GM21619 (cell line): ENCODE data around the gene UBASH3A.

Experiments used
- ATAC-seq: cut with Tn5 transposase; IDR thresholded peaks from one replicate; pipeline ENCODE4 v1.9.1; 2021; ENCODE audit not compliant: unreplicated experiment

The UBASH3A gene

DNA sequence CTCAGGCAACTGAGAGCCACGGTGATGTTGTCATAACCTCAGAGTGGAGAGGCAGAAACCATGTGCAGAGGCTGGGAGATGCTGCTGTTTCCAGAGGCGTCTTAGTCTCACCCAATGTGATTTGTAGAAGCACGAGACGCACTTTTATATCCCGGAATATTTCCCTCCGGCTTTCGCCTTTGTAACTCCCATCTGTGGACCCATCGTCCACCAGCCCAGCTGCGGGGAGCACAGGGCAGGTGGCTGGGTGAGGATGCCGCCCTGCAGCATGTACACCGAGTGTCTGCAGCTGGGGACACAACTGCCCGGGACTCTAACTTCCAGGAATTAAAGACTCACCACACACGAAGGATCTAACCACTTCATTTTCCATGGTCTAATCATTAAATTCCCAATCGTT is 43.5 kb downstream of the UBASH3A start:
- no peak for ATAC-seq

DNA sequence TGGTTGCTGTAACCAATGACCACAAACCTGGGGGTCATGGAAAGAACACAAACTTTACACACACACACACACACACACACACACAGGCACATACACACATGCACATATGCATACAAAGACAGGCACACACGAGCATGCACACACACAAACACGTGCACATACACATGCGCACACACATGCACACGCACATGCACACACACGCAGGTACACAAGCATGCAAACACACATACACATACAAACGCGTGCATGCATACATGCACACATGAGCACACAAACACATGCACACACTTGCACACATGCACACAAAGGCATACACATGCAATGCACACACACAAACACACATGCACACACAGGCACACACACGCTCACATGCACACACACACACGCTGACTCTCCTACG is 44.0 kb downstream of the UBASH3A start:
- ATAC-seq: no peak

DNA sequence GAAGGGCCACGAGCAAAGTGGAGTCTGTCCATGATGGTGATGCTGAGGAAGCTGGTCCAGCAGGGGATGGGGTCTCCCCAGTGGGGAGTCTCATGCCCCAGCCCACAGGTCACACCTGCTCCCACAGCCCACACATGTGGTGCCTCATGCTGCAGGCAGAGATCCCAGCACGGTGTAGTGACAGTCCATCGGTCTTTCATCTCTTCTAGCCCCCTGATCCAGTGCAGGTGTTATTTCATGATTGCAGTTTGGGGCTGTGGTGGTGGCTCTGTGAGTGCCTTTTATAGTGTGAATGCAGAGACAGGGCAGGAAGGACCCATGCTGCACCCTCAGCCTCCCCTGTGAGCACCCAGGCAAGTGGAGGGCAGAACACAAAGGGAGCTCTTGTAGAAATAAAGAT is 45.0 kb downstream of the UBASH3A start:
- no peak for ATAC-seq

DNA sequence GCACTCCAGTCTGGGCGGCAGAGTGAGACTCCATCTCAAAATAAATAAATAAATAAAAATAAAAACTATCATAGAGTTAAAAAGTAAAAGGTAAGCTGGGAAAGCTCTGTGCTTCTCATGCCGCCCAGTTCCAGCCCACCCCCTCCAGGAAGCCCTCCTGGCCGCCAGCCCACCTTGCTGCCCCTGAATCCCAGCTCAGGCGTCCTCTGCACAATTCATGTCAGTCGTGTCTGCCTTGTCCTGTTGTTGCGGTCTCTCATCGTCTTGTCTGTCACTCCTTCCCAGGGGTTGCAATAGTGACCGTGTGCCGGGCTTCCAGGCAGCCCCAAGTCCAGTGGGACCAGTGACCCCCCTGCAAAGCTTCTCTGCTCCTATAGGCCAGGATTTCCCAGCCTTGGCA is 48.2 kb downstream of the UBASH3A start:
- ATAC-seq: no peak

DNA sequence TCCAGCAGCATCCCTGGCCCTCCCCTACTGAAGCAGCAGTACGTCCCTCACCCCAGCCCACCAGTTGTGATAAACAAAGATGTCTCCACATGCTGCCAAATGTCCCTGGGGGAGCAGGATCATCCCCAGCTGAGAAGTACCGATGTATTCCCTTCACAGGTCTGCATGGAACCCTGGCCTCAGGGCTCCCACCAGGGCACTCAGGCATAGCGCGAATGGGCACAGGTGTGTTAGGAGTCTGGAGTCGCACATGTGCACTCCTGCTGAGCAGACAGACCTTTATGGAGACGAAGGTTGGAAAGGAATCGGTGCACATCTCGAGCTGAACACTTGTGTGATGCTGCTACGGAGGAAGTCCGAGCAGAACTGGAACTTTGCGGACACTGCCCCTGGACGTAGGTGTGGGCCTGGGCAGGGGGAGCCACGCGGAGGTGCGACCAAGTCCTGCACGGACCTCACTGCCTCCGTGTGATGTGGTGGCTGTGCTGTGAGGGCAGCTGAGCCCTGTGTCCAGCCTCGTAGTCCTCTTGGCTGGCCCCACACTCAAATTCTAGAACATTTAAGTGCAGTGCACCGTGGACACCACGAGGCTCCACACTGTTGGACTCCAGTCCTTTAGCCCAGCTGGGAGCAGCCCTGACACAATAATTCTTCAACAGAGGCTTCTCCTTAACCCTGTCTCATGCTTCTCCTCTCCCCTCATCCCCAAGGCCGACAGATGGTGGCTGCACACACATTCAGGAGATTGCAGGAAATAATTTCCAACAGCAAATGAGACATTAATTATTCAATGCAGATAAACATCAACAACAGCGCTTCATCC is 48.9 kb downstream of the UBASH3A start:
- no peak for ATAC-seq

DNA sequence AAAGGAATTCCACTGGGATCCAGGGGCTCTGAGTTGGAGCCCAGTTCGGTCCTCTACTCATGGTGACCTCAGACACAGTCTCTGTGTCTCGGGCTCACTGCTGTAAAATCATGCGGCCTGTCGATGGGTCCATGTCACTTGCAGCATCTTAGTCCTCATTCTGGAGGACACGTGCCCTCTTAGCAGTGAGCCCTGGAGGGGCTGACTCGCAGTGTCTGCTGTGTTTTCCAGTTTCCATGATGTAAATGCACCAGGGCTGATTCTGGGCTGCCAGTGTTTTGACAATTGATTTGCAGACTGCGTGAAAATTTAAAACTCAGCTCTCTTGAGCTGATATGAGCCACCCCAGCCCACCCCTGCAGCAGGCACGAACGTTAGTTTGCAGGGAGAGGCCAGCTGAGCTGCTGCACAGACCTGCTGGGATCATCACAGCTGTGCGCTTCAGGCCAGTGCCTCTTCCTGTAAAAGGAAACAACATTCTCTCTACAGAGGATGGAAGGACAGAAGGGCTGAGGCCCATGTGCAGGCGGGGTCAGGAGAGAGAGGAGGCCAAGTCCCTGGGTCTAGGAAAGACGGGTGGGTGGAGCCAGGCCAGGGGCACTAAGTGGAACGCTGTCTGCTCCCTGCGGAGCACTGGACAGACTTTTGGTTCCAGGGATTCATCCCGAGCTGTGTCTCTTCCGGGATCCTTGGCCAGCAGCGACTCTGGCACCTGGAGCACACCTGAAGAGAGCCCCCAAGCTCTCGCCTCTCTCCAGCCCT is 49.7 kb downstream of the UBASH3A start:
- ATAC-seq: no peak

DNA sequence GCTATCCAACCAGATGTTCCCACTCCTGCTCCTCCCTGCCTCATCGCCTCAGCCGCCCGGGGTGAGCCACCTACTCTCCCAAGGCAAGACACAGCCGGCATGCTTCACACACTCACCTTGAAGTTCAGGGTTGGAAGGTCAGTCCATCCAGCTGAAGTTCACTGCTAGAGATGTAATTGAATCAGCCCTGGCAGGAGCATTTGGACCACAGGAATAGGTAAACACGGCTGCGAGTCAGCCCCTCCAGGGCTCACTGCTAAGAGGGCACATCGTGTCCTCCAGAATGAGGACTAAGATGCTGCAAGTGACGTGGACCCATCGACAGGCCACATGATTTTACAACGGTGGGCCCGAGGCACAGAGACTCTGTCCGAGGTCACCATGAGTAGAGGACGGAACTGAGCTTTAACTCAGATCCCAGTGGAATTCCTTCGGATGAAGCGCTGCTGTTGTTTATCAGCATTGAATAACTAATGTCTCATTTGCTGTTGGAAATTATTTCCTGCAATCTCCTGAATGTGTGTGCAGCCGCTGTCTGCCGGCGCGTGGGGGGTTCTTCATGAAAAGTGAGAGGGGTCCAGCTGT is 50.4 kb downstream of the UBASH3A start:
- ATAC-seq: no peak

DNA sequence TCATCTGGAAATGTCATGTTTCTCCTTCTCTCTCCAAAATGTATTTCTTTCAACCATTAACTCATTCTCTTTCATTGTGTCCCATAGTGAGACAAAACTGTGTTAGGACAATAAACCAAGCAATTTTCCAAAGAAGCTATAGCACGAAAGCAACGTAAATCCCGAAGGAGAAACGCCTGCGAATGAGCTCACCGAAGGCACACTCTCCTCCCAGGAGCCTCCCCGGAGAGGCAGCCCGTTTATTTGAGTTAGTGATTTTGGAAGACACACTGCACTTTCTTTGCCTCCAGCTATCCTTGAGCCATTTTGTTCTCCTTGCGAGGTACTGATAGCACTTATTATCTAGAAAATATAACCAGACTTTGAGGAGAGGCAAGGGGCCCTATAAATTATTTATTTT is 51.1 kb downstream of the UBASH3A start:
- ATAC-seq: no peak

DNA sequence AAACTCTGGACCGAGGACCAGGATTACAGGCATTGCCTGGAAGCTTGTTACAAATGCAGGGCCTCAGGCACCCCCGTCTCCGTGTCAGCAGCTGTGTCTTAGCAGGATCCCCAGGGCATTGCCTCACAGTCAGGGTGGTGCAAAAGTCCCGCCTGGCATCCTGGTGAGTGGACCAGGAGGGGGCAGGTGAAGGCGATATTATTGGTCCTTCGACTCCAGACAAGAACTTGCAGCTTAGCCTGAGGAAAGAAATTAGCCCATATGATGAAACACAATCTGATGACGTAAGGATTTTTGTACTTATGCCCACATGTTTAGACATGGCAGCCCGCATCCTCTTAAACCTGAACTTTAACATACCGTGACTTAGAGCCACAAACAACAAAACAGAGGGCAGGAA is 51.5 kb downstream of the UBASH3A start:
- no peak for ATAC-seq

DNA sequence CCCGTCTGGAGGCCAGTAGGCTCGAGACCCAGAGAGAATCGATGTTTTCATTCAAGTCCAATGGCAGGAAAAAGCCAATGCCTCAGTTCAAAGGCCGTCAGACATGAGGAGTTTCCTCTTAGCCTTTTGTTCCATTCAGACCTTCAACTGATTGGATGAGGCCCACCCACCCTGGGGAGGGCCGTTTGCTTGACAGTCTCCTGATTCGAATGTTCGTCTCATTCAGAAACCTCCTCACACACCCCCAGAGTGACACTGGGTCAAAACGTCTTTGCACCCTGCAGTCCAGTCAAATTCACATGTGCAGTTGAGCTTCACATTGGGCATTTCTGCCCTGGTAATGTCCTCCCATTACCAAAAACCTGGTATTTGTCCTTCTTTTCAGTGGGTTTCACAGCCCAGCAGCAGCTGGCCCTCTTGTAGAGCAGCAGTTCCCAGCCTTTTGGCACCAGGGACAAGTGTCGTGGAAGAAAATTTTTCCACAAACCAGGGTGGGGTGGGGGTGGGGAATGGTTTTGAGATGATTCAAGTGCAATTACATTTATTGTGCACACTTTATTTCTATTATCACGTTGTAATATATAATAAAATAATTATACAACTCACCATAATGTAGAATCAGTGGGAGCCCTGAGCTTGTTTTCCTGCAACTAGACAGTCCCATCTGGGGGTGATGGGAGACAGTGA is 52.2 kb downstream of the UBASH3A start:
- ATAC-seq: no peak

DNA sequence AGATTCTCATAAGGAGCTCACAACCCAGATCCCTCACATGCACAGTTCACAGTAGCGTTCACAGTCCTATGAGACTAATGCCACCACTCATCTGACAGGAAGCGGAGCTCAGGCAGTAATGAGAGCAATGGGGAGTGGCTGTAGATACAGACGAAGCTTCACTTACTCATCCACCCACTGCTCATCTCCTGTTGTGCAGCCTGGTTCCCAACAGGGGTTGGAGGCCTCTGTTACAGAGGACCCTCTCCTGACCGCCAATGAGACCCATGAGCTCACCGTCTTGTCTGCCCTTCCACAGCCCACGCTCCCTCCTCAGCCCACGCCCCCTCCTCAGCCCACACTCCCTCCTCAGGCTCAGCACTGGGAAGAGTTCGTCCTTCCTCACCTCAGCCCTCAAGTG is 52.8 kb downstream of the UBASH3A start:
- ATAC-seq: no peak

DNA sequence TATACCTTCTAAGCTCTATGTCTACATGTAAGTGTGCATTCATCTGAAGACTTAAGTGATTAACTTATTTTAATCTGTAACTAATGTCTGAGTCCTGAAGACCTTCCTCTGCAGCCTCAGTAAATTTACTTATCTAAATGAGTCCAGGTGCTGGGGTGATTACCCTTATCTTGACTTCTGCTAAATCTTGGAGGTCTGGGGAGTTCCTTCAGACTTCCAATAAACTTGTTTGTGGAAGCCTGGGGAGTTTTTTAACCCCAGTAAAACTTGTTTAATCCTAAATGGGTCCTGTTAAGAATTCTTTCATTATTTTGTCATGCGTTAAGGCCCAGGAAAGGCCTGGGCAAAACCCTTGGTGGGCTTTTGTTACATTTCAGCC is 55.4 kb downstream of the UBASH3A start:
- ATAC-seq: no peak

DNA sequence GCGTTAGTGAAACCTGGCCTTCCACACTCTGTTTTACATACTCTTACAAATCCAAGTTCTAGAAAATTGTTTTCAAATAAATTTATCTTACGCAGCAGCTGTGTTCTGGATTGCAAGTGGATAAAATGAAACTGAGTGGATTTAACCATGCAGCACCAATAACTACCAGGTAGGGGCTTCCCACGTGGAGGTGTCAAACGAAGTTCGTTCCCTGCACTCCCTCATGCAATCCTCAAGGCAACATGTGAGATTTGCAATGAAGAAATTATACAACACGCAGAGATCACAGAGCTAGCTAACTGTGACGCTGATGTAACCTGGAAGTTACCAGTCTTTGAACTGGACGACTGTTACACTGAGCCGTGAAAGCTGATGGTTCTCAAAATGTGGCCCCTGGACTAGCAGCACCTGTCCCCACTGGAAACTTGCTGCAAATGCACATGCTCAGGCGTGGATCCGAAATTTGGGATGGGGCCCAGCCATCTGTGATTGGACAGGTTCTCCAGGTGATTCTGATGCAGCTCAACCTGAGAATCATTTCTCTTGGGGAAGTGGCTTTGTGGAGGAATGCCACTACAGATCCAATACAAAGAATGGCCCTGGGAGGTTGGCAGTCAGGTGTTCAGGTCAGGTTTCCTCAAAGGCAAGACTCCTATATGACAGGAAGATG is 56.0 kb downstream of the UBASH3A start:
- ATAC-seq: no peak

DNA sequence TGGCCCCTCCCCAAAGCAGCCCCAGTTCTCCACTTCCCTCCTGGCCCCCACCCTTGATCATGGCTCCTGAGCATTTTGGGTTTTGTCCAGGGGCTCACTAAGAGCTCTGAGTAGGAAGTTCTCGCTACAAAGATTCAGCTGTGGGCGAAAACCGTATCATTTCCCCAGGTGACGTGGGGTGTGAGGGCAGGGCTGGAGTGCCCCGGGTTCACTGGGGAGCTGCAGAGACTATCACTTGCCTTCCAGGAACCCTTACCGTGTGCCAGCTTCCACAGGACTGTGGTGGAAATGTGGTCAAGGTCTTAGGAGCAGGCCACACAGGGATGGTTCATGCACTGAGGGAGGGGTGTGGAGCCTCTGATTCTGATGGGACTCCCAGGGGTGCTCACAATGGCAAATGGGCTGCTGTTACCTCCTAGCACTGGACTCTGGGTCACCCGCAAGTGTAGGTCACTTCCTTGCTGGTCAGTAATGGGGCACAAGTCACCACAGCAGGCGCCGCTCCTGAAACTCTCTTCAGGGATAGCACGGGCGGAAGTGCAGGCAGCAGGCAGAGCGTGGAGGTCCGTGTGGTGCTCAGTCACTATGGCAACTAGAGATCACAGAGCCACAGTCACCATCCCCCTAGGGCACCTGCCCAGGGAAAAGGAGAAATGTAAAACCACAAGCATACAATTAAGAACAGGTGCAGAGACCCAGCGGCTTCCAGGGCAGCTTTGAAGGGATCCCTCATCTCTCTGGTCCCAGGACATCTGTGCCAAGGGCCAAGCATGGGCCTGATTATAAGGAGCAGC is 56.9 kb downstream of the UBASH3A start:
- ATAC-seq: peak; percentile 39

DNA sequence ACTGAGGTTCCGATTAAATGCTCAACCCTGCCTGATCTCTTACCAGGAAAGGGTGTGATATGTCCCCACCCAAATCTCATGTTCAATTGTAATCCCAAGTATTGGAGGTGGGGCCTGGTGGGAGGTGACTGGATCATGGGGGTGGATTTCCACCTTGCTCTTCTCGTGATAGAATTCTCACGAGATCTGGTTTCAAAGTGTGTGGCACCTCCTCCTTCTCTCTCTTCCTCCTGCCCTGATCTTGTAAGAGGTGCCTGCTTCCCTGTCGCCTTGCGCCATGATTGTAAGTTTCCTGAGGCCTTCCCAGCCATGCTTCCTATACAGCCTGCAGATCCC is 57.5 kb downstream of the UBASH3A start:
- no peak for ATAC-seq

DNA sequence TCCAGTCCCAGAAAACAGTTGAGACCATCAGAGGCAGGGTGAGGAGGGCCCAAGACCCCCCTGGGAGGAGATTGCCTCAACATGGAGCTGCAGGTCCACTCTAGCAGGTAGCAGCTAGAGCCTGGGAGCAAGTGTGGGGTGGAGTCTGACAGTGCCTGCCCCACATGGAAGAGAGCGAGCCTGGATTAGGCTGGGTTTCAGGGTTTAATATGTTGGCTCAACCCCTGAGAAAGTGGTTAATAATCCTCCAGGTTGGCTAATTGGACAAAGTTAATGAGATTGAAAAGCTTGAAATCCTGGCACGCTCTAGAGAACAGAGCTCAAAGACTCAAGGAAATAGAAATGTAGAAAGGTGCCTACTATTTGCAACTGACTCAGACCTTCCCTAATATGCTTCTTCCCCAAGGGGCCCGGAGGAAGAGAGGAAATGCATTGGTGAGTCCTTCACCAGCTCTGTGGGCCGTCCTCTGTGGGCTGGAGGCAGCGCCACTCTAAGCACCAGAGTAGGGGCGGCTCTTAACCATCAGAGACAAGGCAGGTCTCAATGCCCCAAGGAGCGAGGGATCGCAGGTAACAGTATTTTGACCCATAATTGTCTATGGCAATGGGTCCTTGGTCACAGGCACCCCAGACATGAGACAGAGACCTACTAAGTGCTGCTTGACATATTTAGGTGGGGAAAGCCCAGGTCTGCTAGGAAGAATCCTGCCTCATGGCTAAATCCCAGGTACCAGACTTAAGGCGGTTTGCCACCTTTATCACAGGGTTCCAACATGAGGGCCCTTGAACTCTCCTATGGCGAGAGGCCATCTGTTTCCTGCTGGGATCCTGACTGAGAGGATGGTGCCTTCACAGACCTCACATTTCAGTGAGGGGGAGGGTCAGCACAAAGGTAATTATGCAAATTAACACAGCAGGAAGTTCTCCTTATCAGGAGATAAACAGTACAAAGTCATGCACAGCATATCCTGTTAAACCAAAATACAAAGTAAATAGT is 58.5 kb downstream of the UBASH3A start:
- no peak for ATAC-seq

DNA sequence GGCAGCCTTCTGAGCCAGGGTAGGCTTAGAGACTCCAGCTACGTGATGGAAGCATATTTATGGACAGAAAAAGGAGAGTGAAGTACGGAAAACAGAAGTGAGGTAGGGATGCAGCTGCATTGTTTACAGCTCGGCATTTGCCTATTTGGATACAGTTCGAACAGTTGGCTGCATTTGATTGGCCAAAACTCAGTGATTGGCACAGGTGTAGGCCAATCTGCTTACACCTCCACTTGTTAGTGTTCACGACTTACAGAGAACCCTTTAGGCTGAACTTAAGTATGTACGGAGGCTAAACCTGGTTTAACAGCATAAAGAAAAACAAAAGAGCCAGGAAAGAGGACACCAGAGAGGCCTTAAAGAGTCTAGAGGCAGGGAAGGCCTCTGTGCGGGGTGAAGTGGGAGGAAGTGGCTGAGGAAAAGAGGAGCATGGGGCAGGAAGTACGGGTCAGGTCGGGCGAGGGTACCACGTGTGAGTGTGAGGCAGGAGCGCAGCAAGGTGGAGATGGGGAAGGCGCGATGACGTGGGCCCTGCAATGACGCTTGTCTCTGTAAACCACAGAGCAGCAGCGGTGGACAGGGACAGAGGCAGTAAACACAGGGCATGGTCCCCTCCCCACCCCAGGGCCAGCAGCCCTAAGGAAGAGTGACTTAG is 60.3 kb downstream of the UBASH3A start:
- ATAC-seq: no peak

DNA sequence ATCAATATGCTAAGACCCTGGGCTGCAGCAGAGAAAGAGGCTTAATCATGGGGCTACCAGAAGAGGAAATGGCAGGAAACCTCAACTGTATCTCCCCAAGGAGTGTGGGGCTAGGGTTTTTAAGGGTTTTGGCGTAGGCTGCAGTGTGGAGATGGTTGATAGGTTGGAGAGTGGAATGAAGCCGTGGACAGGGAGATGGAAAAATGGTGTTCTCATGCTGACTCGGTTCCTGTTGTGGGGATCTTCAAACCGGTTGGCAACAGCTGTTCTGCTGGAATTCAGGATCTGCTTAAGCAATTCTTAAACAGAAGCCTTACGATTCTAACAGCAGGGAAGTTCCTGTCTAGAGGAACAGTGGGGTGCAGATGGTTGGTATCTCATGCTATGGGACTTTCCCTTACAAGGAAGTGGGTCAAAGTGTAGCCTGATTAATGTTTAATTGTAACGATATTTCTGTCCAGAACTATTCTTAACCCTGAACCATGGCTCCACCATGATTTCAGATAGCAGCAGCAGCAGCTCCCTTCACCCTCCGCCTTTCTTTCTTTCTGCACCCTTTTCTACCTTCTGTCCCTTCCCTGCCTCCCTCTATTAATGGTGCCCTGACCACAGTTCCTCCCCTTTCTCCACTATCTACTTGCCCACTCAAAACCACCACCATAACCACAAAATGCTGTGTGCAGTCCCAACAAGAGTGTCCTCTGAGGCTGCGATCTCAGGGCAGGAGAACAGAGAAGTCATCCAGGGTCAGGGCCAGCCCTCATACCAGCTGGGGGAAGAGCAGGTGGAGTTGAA is 61.5 kb downstream of the UBASH3A start:
- ATAC-seq: peak; percentile 36
